Measurements from ENCODE around the gene SCAMP2.

DNA sequence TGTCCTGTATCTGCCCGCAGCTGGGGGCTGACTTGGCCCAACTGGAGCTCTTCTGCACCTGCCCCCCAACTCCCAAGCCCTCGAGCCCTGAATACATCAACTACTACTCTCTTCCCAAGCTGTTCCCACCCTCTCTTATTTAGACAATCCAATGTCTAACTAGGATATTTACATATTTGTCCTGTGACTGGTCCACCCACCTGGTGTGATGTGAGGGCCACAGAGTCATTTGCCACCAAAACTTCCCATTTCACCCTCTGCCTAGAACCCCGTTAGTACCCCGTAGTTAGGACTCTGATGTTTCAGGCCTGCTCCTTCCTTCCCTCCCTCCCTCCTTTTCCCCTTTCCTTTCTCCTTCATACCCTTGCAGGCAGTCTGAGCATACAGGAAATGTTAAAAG is 40.3 kb downstream of the SCAMP2 start:
- TF ChIP-seq, protein P1, sequence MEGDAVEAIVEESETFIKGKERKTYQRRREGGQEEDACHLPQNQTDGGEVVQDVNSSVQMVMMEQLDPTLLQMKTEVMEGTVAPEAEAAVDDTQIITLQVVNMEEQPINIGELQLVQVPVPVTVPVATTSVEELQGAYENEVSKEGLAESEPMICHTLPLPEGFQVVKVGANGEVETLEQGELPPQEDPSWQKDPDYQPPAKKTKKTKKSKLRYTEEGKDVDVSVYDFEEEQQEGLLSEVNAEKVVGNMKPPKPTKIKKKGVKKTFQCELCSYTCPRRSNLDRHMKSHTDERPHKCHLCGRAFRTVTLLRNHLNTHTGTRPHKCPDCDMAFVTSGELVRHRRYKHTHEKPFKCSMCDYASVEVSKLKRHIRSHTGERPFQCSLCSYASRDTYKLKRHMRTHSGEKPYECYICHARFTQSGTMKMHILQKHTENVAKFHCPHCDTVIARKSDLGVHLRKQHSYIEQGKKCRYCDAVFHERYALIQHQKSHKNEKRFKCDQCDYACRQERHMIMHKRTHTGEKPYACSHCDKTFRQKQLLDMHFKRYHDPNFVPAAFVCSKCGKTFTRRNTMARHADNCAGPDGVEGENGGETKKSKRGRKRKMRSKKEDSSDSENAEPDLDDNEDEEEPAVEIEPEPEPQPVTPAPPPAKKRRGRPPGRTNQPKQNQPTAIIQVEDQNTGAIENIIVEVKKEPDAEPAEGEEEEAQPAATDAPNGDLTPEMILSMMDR (IDR thresholded peaks at IDR 0.05) = no peak
- TF ChIP-seq POLR2A (IDR thresholded peaks at IDR 0.05) = no peak

All from thyroid gland (tissue), 4 donors.